GM23338 (cell line): ENCODE results near the gene CES2. TPM values are rescaled to one million over a fixed set of nuclear protein-coding genes. Genes with fewer than 3 reads are reported as not detected.

ENCODE experiments used
- ATAC-seq: fragments of 200-7000 bp; cut with Tn5 transposase; 3 replicates; pipeline ENCODE4 v1.9.1; 2020
- DNase-seq: peaks from one replicate; pipeline ENCODE4 v3.0.0-alpha.2; 2015; ENCODE audit warnings: low spot score
- H2AFZ ChIP-seq: fragments of 200-600 bp; sonication (generic); 2 replicates; pipeline ENCODE4 v1.8.0; 2016; ENCODE audit warnings: antibody characterized with exemption, mild to moderate bottlenecking, moderate library complexity
- H3F3A ChIP-seq: fragments of 200-600 bp; sonication (generic); replicated peaks from 2 replicates; pipeline ENCODE4 v1.8.0; 2017; ENCODE audit warnings: antibody characterized with exemption, mixed run types, low read depth
- H3K27ac ChIP-seq: fragments of 200-600 bp; sonication (generic); 2 replicates; pipeline ENCODE4 v1.6.1; 2016; ENCODE audit warnings: low read depth
- H3K27me3 ChIP-seq: fragments of 200-600 bp; sonication (generic); 2 replicates; pipeline ENCODE4 v1.8.0; 2016; ENCODE audit warnings: mild to moderate bottlenecking, mixed run types, moderate library complexity; ENCODE audit not compliant: insufficient read depth
- H3K36me3 ChIP-seq: fragments of 200-600 bp; sonication (generic); 2 replicates; pipeline ENCODE4 v1.8.0; 2016; ENCODE audit warnings: mild to moderate bottlenecking; ENCODE audit not compliant: insufficient read depth
- H3K4me1 ChIP-seq: fragments of 200-600 bp; sonication (generic); 2 replicates; pipeline ENCODE4 v1.8.0; 2016; ENCODE audit warnings: mild to moderate bottlenecking, moderate library complexity; ENCODE audit not compliant: insufficient read depth
- H3K4me2 ChIP-seq: fragments of 200-600 bp; sonication (generic); 2 replicates; pipeline ENCODE4 v1.7.1; 2017; ENCODE audit warnings: mixed run types
- H3K4me3 ChIP-seq: fragments of 200-600 bp; sonication (generic); 2 replicates; pipeline ENCODE4 v1.6.1; 2016; ENCODE audit warnings: mixed run types
- H3K79me2 ChIP-seq: fragments of 200-600 bp; sonication (generic); replicated peaks from 2 replicates; pipeline ENCODE4 v1.8.0; 2017; ENCODE audit warnings: mild to moderate bottlenecking; ENCODE audit not compliant: insufficient read depth
- H3K9me2 ChIP-seq: fragments of 200-600 bp; sonication (generic); 2 replicates; pipeline ENCODE4 v1.8.0; 2017; ENCODE audit not compliant: insufficient read depth
- H4K20me1 ChIP-seq: fragments of 200-600 bp; sonication (generic); replicated peaks from 2 replicates; pipeline ENCODE4 v1.8.0; 2017; ENCODE audit warnings: mild to moderate bottlenecking; ENCODE audit not compliant: insufficient read depth
- H3K27ac Mint-ChIP-seq: 2 replicates; pipeline ENCODE4 v1.8.0; 2020; ENCODE audit warnings: inconsistent platforms, mild to moderate bottlenecking, moderate library complexity, mixed read lengths
- H3K27me3 Mint-ChIP-seq: 3 replicates; pipeline ENCODE4 v1.8.0; 2022; ENCODE audit warnings: low read depth, mild to moderate bottlenecking, moderate library complexity, mixed read lengths, inconsistent platforms; ENCODE audit not compliant: insufficient read depth, poor library complexity
- H3K36me3 Mint-ChIP-seq: 3 replicates; pipeline ENCODE4 v1.8.0; 2021; ENCODE audit warnings: low read depth, mild to moderate bottlenecking, inconsistent platforms, moderate library complexity, mixed read lengths
- H3K4me1 Mint-ChIP-seq: 3 replicates; pipeline ENCODE4 v1.8.0; 2020; ENCODE audit warnings: mild to moderate bottlenecking, inconsistent platforms, mixed read lengths
- H3K4me3 Mint-ChIP-seq: 3 replicates; pipeline ENCODE4 v1.8.0; 2021; ENCODE audit warnings: moderate library complexity, mild to moderate bottlenecking, inconsistent platforms, mixed read lengths
- H3K9me3 Mint-ChIP-seq: 3 replicates; pipeline ENCODE4 v1.8.0; 2020; ENCODE audit warnings: moderate library complexity, mild to moderate bottlenecking, inconsistent platforms, mixed read lengths
- CREB1 ChIP-seq: fragments of 250-450 bp; sonication (Bioruptor Pico); IDR thresholded peaks from 2 replicates; pipeline ENCODE4 v1.5.0; 2020; ENCODE audit warnings: low read depth, mild to moderate bottlenecking, moderate library complexity
- ETS1 ChIP-seq: IDR thresholded peaks from 2 replicates; pipeline ENCODE4 v1.6.1; 2016; ENCODE audit warnings: antibody characterized with exemption
- EZH2 ChIP-seq: fragments of 200-600 bp; sonication (generic); IDR thresholded peaks from one replicate; pipeline ENCODE4 v1.8.0; 2017; ENCODE audit warnings: antibody characterized with exemption, mild to moderate bottlenecking, low read depth; ENCODE audit not compliant: unreplicated experiment
- EZH2phosphoT487 ChIP-seq: fragments of 200-600 bp; sonication (generic); IDR thresholded peaks from one replicate; pipeline ENCODE4 v1.8.1; 2018; ENCODE audit warnings: antibody characterized with exemption; ENCODE audit not compliant: unreplicated experiment
- JUNB ChIP-seq: IDR thresholded peaks from one replicate; pipeline ENCODE4 v1.6.1; 2016; ENCODE audit warnings: antibody characterized with exemption; ENCODE audit not compliant: unreplicated experiment
- NANOG ChIP-seq: IDR thresholded peaks from 2 replicates; pipeline ENCODE4 v1.6.1; 2016; ENCODE audit warnings: antibody characterized with exemption, borderline replicate concordance
- POLR2AphosphoS5 ChIP-seq: IDR thresholded peaks from 2 replicates; pipeline ENCODE4 v1.6.1; 2016; ENCODE audit warnings: antibody characterized with exemption, low read depth
- REST ChIP-seq: IDR thresholded peaks from one replicate; pipeline ENCODE4 v1.6.1; 2018; ENCODE audit warnings: antibody characterized with exemption; ENCODE audit not compliant: unreplicated experiment
- ZNF462 ChIP-seq: fragments of 250-450 bp; sonication (Bioruptor Pico); IDR thresholded peaks from 2 replicates; pipeline ENCODE4 v1.5.0; 2020; ENCODE audit warnings: mild to moderate bottlenecking, moderate library complexity
- polyA plus RNA-seq: library from polyadenylated mRNA; unstranded; fragments of >200 nt; fragmentation: Nextera tagmentation; extraction: Ambion mirVana; gene quantifications from 2 replicates; pipeline ENCODE4 v1.2.1, GENCODE V29; 2016
- total RNA-seq: library from RNA; depleted of rRNA; stranded (reverse); fragments of >200 nt; shearing (Covaris generic); gene quantifications from 2 replicates; pipeline ENCODE4 v1.2.3, GENCODE V29; 2014

CES2 gene
- total and polyA plus RNA-seq, 2 experiments from 2014 or later, result 5.0 to 9.3 TPM

GRCh38 chr16:66986559-66986958 lies 51.2 kb downstream of the CES2 start:
- Mint-ChIP-seq H3K4me3 (no peak overlapping the region), H3K27me3 (peaks cover 3% of the 10 kb centered on the region), H3K4me1 (no peaks in the 10 kb centered on the region), H3K9me3 (no peaks in the 10 kb centered on the region), H3K36me3 (no peaks in the 10 kb centered on the region), H3K27ac (no peak overlapping the region)
- no peaks in the 10 kb centered on the region for H3K79me2 ChIP-seq
- ATAC-seq (no peak), DNase-seq (no peak)
- no peak overlapping the region for H3K4me2 ChIP-seq
- H3K27ac ChIP-seq, result no peak overlapping the region
- H3K9me2 ChIP-seq, result no peaks in the 10 kb centered on the region
- no peaks in the 10 kb centered on the region for H3K36me3 ChIP-seq
- H3F3A ChIP-seq, result no peaks in the 10 kb centered on the region
- H3K4me3 ChIP-seq, result no peak overlapping the region
- TF ChIP-seq JUNB (no peak), EZH2 (no peak), REST (no peak), ETS1 (no peak), EZH2phosphoT487 (no peak), CREB1 (no peak), POLR2AphosphoS5 (no peak), NANOG (no peak), ZNF462 (CRISPR knock-in tag) (no peak)
- no peaks in the 10 kb centered on the region for H3K27me3 ChIP-seq
- H4K20me1 ChIP-seq, result no peaks in the 10 kb centered on the region
- no peak overlapping the region for H2AFZ ChIP-seq
- no peaks in the 10 kb centered on the region for H3K4me1 ChIP-seq
